C4-2B (cell line): Measurements from ENCODE around the gene PMS2.

Experiments
- ZFX ChIP-seq: fragments of 450-650 bp; IDR thresholded peaks from 2 replicates; pipeline ENCODE4 v1.6.1; 2017
- TF ChIP-seq, protein P1 (sequence below): fragments of 450-650 bp; conservative IDR thresholded peaks from 2 replicates; pipeline ENCODE4 v1.5.1; 2017; ENCODE audit warnings: mild to moderate bottlenecking

DNA sequence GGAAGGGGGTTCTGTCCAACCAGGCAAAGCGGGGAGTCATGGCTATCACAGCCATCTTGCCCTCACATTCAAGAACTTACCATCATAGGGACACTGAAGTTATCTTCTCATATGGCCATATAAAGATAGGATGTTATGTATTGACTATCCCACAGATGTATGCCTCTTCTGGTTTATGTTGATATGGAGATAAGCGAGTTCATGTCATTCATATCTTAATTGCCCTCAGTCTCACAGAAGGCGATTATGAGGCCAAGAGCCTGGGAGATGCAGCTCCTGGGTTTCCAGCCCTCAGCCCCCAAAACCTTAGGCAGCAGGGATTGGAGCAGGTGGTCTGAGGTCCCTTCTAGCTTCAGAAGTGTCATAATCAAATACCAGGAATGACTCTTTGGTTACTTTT lies 13.9 kb upstream of the PMS2 start:
- TF ChIP-seq, protein P1, sequence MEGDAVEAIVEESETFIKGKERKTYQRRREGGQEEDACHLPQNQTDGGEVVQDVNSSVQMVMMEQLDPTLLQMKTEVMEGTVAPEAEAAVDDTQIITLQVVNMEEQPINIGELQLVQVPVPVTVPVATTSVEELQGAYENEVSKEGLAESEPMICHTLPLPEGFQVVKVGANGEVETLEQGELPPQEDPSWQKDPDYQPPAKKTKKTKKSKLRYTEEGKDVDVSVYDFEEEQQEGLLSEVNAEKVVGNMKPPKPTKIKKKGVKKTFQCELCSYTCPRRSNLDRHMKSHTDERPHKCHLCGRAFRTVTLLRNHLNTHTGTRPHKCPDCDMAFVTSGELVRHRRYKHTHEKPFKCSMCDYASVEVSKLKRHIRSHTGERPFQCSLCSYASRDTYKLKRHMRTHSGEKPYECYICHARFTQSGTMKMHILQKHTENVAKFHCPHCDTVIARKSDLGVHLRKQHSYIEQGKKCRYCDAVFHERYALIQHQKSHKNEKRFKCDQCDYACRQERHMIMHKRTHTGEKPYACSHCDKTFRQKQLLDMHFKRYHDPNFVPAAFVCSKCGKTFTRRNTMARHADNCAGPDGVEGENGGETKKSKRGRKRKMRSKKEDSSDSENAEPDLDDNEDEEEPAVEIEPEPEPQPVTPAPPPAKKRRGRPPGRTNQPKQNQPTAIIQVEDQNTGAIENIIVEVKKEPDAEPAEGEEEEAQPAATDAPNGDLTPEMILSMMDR: no peak
- TF ChIP-seq ZFX: no peak
